Fibroblast of skin of right biceps (primary cell): Measurements from ENCODE around the gene DKKL1.
A peak's percentile ranks its signal among the peaks of the same experiment; 100 is the strongest.

Source experiments
- DNase-seq: peaks from one replicate; pipeline ENCODE4 v3.0.0-alpha.2; 2013

The DKKL1 gene

GRCh38 chr19:49396738-49397505 lies 33.2 kb downstream of the DKKL1 start:
- no peak for DNase-seq

DNA sequence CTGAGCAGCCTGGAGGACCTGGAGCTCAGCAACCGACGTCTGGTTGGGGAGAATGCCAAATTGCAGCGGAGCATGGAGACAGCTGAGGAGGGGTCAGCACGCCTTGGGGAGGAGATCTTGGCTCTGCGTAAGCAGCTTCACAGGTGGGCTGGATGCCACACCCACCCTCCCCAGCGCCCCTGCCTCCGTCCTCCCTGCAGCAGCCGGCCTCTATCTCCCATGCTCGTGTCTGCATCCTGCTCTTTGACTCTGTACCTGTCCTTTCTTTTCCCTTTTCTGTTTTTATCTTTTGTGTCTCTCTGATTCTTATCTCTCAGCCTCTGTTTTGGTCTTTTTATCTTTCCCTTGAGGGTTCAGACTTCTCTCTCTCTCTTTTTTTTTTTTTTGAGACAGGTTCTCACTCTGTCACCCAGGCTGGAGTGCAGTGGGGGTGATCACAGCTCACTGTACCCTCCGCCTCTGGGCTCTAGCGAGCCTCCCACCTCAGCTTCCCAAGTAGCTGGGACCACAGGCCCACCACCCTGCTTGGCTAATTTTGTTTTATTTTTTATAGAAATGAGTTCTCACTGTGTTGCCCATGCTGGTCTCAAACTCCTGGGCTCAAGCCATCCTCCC lies 34.4 kb downstream of the DKKL1 start:
- no peak for DNase-seq

GRCh38 chr19:49398931-49399330 lies 35.3 kb downstream of the DKKL1 start:
- no peak for DNase-seq

- DNase-seq: no peak
These were observed 36.4 kb downstream of the DKKL1 start for GRCh38 chr19:49400029-49400428.

GRCh38 chr19:49403404-49404187 lies 39.9 kb downstream of the DKKL1 start:
- DNase-seq: peak; percentile 48

DNA sequence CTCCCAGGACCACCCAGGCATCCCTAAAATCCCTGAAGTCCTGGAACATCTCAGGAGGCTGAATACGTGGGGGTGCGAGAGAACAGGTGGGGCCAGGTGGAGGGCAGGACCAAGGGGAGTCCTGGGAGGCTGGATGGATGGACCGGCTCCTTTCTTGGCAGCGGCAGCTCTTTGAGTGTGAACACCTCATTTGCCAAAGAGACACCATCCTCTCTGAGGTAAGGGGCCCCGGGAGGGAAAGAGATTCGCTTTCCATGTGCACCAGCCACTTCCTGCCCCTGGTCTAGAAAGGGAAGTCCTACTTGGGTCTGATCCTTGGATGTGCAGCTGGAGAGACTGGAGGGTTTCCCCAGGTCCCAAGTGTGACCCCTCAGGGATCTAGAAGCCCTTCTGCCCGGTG lies 43.4 kb downstream of the DKKL1 start:
- DNase-seq: no peak

DNA sequence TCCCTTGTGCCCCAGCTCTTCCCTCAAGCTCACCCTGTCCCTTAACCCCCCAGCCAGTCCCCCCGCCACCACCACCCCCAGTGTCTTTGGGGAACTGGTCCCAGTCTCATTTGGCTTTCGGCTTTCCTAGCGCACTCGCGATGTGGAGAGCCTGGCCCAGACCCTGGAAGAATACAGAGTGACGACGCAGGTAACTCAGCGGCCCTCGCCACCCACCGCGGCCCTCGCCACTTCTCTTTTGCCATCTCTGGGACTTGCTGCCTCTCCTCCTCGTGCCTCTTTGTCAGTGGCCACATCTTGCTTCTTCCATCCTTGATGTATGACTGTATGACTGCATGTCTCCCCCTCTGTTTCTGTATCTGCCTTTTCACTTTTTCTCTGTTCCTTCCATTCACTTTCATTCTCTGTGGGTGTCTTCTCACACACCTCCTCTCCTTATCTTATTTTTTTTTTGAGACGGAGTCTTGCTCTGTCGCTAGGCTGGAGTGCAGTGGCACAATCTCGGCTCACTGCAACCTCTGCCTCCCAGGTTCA lies 43.9 kb downstream of the DKKL1 start:
- DNase-seq: no peak

DNA sequence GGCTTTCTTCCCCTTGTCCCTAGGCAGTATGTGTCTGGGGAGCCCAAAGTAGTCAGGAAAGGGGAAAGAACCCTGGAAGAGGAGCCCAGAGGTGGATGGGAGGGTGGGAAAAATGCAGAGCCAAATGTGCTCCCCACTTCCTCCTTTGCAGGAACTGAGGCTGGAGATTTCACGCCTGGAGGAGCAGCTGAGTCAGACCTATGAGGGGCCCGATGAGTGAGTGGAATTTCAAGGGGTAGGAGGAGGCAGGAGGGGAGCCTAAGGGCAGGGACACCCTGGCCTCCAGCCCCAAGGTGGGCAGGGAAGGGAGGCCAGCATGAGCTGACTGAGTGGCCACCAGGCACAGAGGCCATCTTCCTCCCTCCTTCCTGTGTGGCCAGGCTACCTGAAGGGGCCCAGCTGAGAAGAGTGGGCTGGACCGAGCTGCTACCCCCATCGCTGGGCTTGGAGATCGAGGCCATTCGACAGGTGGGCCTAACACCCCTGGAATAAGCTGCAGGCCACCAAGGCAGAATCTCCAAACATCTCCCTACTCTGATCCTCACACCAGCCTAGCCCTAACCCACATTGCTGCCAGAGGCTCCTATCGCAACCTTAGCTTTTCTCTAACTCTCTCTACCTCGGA lies 45.3 kb downstream of the DKKL1 start:
- peak; percentile 20 for DNase-seq

DNA sequence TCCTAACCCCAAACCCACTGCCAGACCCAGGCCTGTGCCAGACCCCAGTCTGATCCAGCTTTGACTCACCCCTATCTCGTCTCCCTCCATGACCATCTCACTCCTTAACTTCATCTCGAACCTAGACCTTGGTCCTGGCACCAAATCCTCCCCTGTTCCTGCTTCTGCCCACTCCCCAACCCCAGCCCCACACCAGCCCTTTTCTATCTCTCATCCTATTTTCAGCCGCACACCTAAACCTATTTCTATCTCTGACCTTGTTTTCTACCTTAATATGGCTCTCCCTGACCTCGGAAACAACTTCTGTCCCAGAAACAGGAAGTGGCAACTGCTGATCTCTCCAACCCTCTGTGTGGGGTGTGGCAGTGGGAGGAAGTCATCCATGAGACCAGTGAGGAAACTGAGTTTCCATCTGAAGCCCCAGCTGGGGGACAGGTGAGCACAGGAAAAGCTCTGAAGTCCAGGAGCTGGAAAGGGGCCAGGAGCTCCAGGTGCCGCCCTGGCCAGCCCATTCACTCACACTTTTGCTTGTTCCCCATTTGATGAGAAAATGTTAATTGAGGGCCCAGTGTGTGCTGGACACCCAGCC lies 45.9 kb downstream of the DKKL1 start:
- DNase-seq: no peak

- no peak for DNase-seq
These were observed 48.1 kb downstream of the DKKL1 start for GRCh38 chr19:49411681-49412326.

GRCh38 chr19:49413348-49413747 lies 49.7 kb downstream of the DKKL1 start:
- peak; percentile 47 for DNase-seq

- DNase-seq: no peak
These were observed 50.6 kb downstream of the DKKL1 start for GRCh38 chr19:49414256-49414655.

GRCh38 chr19:49415102-49415809 lies 51.6 kb downstream of the DKKL1 start:
- no peak for DNase-seq

- DNase-seq: no peak
These were observed 52.1 kb downstream of the DKKL1 start for GRCh38 chr19:49415810-49416200.

DNA sequence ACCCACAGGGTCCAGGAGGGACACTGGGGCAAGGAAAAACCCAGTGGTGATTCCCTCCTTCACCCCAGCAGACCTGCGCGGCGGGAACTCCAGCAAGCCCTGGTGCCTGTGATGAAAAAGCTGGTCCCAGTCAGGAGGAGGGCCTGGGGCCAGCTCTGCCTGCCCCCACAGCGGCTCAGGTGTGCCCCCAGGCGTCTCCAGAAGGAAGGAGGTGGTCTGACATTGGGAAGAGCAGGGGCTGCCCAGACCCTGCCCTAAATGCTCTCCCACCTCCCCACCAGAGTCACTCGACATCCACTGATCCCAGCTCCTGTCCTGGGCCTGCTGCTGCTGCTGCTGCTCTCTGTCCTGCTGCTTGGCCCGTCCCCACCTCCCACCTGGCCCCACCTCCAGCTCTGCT lies 53.4 kb downstream of the DKKL1 start:
- no peak for DNase-seq

DNA sequence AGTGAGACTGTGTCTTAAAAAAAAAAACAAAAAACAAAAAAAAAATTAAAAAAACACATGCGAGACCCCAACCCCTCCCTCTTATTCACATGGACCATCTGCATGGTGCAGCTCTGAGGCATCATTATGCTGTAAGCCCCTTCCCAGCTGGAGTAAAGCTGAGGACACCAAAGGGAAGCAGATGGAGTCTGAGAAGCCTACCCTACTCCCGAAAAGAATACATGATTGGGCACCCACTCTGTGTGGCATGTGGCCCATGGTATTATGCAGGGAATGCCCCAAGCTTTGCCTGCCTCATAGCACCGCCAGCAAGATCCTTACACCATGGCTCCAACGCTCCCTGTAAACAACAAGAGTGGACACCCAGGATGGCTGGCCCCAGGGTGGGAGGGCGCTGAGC lies 54.8 kb downstream of the DKKL1 start:
- no peak for DNase-seq

- no peak for DNase-seq
These were observed 55.5 kb downstream of the DKKL1 start for GRCh38 chr19:49419173-49419572.

DNA sequence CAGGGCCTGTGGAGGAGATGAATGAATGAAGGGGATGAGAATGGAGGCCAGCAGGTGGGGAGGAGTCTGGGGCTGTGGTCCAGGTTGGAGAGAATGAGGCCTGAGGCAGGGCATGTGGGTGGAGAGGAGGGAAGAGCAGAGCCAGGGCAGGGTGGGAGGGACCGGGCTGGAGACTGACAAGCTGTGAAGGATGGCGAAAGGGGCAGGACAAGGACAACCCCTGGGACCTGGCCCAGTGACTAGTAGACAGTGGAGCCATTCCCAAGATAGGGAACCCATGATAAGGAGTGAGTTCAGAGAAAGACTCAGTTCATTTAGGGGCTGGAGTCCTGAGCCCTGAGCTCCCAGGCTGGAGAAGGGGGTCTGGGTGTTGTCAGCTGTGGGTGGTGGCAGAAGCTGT lies 56.5 kb downstream of the DKKL1 start:
- DNase-seq: no peak

GRCh38 chr19:49421039-49421877 lies 57.6 kb downstream of the DKKL1 start:
- peak; percentile 40 for DNase-seq

DNA sequence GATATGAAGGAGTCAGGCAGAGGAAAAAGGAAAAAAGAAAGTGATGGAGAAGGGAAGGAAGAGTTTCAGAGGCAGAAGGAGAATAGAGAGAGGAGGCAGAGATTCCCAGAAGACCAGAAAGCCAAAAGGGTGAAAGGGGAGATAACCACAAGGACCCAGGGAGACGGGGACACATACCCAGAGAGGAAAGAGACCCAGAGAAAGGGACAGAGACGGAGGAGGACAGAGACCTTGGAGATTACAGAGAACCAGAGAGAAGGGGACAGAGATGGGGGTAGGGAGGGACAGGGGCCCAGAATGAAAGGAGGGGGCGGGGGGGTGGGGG lies 58.2 kb downstream of the DKKL1 start:
- DNase-seq: no peak
